GM12891 (cell line): ENCODE results near the gene HTR4.

Source experiments
- PAX5 ChIP-seq: IDR thresholded peaks from 2 replicates; pipeline ENCODE4 v1.6.1; 2011; ENCODE audit warnings: low read length, moderate library complexity, mild to moderate bottlenecking; ENCODE audit not compliant: insufficient read depth, severe bottlenecking
- POLR2A ChIP-seq: IDR thresholded peaks from 2 replicates; pipeline ENCODE4 v1.6.1; 2011; ENCODE audit warnings: low read depth, low read length, control low read depth
- POLR2AphosphoS5 ChIP-seq: IDR thresholded peaks from 2 replicates; pipeline ENCODE4 v1.6.1; 2011; ENCODE audit warnings: low read depth, low read length, control low read depth
- TAF1 ChIP-seq: IDR thresholded peaks from 2 replicates; pipeline ENCODE4 v1.6.1; 2011; ENCODE audit warnings: low read depth, low read length, control low read depth

DNA sequence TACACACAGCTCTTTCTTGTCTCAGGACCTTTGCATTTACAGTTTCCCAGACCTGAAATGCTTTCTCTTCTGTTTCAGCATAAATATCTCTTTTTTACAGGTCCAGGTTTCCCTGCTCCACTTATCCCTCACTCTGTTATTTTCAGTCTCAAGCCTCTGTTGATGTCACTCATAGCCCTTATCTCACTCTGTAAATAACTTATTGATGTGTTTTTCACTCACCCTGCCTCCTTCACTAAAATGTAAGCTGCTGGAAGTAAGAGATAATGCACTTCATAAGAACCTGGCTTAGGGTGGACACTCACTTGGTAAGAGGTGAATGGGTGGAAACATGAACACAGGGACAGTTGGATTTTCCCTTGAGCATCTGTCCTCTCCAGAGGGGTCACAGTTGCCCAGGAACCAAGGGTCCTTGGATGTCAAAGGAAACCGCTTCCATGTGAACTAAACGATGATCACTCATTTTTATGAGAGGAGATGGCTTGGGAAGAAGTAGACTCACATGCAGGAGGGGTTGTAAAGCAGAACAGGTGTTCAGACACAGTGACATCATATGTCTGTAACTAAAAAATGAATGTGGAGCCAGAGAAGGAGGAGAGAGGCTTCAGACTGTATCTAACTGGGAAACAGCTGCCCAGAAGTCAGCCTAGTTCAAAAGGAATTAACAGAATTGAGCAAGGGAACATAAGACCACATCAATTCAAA lies 5.5 kb upstream of the HTR4 start:
- TF ChIP-seq POLR2A (no peak), POLR2AphosphoS5 (no peak), TAF1 (no peak), PAX5 (no peak)
